GM12878 (cell line): ENCODE measurements around the gene PERCC1. TPM values are rescaled to one million over a fixed set of nuclear protein-coding genes. Genes with fewer than 3 reads are reported as not detected.

ENCODE experiments used
- BHLHE40 ChIP-seq, 2 experiments: fragments of 450-650 bp in 1 of 2; IDR thresholded peaks; 2 replicates each; pipeline ENCODE4 v1.6.1; 2011 to 2017; ENCODE audit warnings: low read depth in 2 of 2, borderline replicate concordance in 1 of 2, improper control_type of control experiment in 1 of 2, low read length in 1 of 2, mild to moderate bottlenecking in 1 of 2
- CBFB ChIP-seq: IDR thresholded peaks from 2 replicates; pipeline ENCODE4 v1.6.1; 2016; ENCODE audit warnings: antibody characterized with exemption, low read depth
- KAT2A ChIP-seq: conservative IDR thresholded peaks from 2 replicates; pipeline ENCODE4 v1.6.1; 2011; ENCODE audit warnings: low read depth, low read length; ENCODE audit not compliant: control insufficient read depth
- LARP7 ChIP-seq: fragments of 450-650 bp; IDR thresholded peaks from 2 replicates; pipeline ENCODE4 v1.6.1; 2017; ENCODE audit warnings: mild to moderate bottlenecking
- RAD51 ChIP-seq: fragments of 450-650 bp; IDR thresholded peaks from 2 replicates; pipeline ENCODE4 v1.6.1; 2016; ENCODE audit warnings: moderate library complexity, mild to moderate bottlenecking, inconsistent platforms
- SP1 ChIP-seq: IDR thresholded peaks from one replicate; pipeline ENCODE4 v1.6.1; 2011; ENCODE audit warnings: low read depth, low read length
- polyA plus RNA-seq, 11 experiments: library from polyadenylated mRNA; depleted of rRNA in 4 of 11; unstranded in 6 of 11; stranded (reverse) in 5 of 11; fragments of >200 nt; fragmentation: Nextera tagmentation in 4 of 11; fragmentation: Illumina TruSeq in 1 of 11; extraction: Ambion mirVana in 4 of 11; extraction: Trizol in 1 of 11; gene quantifications; 1 replicate in 1 of 11; 2 replicates in 10 of 11; pipeline versions ENCODE4 v1.2.1 to v1.2.3, GENCODE V29; 2011 to 2016; ENCODE audit warnings: inconsistent platforms in 2 of 11, missing spikeins in 2 of 11, low read depth in 1 of 11
- total RNA-seq, 4 experiments: library from RNA; depleted of rRNA in 3 of 4; stranded (reverse); fragments of >200 nt in 3 of 4; fragmentation: Illumina TruSeq in 1 of 4; extraction: Trizol in 1 of 4; gene quantifications; 2 replicates each; pipeline versions ENCODE4 v1.2.1 to v1.2.3, GENCODE V29; 2013 to 2021
- TF ChIP-seq, protein P1 (sequence below): fragments of 450-650 bp; formaldehyde crosslinking; IDR thresholded peaks from 2 replicates; pipeline ENCODE4 v1.4.0; 2022; ENCODE audit warnings: mild to moderate bottlenecking, moderate library complexity
- TF ChIP-seq, protein P2 (sequence below): fragments of 450-650 bp; IDR thresholded peaks from 2 replicates; pipeline ENCODE4 v1.6.1; 2018; ENCODE audit warnings: mild to moderate bottlenecking, low read depth, moderate library complexity; ENCODE audit not compliant: partially characterized antibody

PERCC1 gene
- total and polyA plus RNA-seq, 10 of the 15 experiments (the other 5 are each of a cell fraction or from before 2014, with no cell fraction given), result not detected

DNA sequence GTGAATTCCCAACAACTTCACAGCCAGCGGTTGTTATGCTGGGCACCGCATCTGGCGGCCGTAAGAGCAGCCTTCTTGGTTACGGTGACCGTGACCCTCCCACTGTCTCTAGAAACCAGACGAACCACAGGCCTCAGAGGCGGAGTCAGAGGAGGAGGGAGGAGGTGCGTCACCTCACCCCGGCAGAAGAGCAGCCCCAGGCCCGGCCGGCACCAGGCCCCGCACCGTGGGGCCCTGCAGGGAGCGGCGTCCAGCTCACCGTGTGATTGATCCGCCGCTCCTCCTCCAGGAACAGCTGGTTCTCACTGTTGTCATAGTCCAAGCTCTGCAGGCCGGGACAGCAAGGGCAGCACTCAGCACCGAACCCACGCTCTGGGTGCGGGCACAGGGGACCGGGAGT lies 30.3 kb downstream of the PERCC1 start (continued):
- TF ChIP-seq, protein P1, sequence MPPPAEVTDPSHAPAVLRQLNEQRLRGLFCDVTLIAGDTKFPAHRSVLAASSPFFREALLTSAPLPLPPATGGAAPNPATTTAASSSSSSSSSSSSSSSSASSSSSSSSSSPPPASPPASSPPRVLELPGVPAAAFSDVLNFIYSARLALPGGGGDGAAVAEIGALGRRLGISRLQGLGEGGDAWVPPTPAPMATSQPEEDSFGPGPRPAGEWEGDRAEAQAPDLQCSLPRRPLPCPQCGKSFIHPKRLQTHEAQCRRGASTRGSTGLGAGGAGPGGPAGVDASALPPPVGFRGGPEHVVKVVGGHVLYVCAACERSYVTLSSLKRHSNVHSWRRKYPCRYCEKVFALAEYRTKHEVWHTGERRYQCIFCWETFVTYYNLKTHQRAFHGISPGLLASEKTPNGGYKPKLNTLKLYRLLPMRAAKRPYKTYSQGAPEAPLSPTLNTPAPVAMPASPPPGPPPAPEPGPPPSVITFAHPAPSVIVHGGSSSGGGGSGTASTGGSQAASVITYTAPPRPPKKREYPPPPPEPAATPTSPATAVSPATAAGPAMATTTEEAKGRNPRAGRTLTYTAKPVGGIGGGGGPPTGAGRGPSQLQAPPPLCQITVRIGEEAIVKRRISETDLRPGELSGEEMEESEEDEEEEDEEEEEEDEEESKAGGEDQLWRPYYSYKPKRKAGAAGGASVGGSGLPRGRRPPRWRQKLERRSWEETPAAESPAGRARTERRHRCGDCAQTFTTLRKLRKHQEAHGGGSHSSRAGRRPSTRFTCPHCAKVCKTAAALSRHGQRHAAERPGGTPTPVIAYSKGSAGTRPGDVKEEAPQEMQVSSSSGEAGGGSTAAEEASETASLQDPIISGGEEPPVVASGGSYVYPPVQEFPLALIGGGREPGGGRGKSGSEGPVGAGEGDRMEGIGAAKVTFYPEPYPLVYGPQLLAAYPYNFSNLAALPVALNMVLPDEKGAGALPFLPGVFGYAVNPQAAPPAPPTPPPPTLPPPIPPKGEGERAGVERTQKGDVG (CRISPR knock-in tag), result no peak
- TF ChIP-seq CBFB (no peak), SP1 (no peak), BHLHE40 (IDR thresholded peaks at IDR 0.05; ENCODE audit: borderline replicate concordance in 1 of 2, low read depth in 2 of 2, low read length in 1 of 2) (no peak), KAT2A (no peak), LARP7 (no peak), RAD51 (no peak)
- TF ChIP-seq, protein P2, sequence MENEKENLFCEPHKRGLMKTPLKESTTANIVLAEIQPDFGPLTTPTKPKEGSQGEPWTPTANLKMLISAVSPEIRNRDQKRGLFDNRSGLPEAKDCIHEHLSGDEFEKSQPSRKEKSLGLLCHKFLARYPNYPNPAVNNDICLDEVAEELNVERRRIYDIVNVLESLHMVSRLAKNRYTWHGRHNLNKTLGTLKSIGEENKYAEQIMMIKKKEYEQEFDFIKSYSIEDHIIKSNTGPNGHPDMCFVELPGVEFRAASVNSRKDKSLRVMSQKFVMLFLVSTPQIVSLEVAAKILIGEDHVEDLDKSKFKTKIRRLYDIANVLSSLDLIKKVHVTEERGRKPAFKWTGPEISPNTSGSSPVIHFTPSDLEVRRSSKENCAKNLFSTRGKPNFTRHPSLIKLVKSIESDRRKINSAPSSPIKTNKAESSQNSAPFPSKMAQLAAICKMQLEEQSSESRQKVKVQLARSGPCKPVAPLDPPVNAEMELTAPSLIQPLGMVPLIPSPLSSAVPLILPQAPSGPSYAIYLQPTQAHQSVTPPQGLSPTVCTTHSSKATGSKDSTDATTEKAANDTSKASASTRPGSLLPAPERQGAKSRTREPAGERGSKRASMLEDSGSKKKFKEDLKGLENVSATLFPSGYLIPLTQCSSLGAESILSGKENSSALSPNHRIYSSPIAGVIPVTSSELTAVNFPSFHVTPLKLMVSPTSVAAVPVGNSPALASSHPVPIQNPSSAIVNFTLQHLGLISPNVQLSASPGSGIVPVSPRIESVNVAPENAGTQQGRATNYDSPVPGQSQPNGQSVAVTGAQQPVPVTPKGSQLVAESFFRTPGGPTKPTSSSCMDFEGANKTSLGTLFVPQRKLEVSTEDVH, result no peak
